ENCODE data around the gene DPP3. TPM values are rescaled to one million over a fixed set of nuclear protein-coding genes. Genes with fewer than 3 reads are reported as not detected.
"Not testable (repeated sequence)": the region's sequence is repeated elsewhere in the genome, so short reads cannot be mapped to it uniquely, and the experiment has no call there.

Gene DPP3, protein sequence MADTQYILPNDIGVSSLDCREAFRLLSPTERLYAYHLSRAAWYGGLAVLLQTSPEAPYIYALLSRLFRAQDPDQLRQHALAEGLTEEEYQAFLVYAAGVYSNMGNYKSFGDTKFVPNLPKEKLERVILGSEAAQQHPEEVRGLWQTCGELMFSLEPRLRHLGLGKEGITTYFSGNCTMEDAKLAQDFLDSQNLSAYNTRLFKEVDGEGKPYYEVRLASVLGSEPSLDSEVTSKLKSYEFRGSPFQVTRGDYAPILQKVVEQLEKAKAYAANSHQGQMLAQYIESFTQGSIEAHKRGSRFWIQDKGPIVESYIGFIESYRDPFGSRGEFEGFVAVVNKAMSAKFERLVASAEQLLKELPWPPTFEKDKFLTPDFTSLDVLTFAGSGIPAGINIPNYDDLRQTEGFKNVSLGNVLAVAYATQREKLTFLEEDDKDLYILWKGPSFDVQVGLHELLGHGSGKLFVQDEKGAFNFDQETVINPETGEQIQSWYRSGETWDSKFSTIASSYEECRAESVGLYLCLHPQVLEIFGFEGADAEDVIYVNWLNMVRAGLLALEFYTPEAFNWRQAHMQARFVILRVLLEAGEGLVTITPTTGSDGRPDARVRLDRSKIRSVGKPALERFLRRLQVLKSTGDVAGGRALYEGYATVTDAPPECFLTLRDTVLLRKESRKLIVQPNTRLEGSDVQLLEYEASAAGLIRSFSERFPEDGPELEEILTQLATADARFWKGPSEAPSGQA
- 94.0 and 94.1 TPM in 2 replicates for total RNA-seq

GRCh38 chr11:66480117-66480938, at the start of gene DPP3:
TSS of gene DPP3 (plus strand) at chr11:66480434. CDS start at chr11:66482201, 1,767 bp downstream.
- intact Hi-C loops (cut with micrococcal nuclease): loop anchor here (1.0 to 2.0 kb wide), 11 partner anchors 14 to 621 kb away; partner anchors contain the start of genes ACTN3, BBS1, PELI3 and RBM14

GRCh38 chr11:66431287-66431686, 48.9 kb upstream of the DPP3 start:
- intact Hi-C loops (cut with micrococcal nuclease): not testable (repeated sequence)

DNA sequence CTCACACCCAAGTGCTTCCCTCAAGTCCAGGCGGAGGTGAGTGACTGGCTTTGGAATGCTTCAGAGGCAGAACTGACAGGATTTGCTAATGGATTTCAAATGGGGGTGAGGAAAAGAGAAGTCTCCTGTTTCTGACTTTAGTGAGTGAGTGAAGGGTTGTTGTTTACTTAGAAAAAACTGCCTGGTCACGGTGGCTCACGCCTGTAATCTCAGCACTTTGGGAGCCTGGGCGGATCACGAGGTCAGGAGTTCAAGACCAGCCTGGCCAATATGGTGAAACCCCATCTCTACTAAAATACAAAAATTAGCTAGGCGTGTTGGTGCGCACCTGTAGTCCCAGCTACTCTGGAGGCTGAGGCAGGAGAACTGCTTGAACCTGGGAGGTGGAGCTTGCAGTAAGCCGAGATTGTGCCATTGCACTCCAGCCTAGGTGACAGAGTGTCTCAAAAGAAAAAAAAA, 48.3 kb upstream of the DPP3 start:
- intact Hi-C loops (cut with micrococcal nuclease): not testable (repeated sequence)

DNA sequence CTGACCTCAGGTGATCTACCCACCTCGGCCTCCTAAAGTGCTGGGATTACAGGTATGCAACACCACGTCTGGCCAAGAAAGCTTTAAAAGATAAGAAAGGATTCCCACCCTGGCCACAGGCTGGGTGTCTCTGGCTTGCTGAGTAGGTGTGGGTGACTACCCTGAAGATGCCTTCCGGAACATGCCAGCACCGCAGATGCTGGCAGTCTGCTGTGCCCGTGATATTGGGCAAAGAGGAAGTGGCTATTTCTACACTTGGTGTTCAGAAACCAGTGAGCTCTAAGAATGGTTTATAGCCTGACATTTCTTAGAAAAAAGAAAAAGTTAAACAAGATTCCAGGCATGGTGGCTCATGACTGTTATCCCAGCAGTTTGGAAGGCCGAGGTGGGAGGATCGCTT, 47.6 kb upstream of the DPP3 start:
- intact Hi-C loops (cut with micrococcal nuclease): no loop called here

- intact Hi-C loops (cut with micrococcal nuclease): no loop called here
Measured at GRCh38 chr11:66437979-66438503, 42.2 kb upstream of the DPP3 start.

DNA sequence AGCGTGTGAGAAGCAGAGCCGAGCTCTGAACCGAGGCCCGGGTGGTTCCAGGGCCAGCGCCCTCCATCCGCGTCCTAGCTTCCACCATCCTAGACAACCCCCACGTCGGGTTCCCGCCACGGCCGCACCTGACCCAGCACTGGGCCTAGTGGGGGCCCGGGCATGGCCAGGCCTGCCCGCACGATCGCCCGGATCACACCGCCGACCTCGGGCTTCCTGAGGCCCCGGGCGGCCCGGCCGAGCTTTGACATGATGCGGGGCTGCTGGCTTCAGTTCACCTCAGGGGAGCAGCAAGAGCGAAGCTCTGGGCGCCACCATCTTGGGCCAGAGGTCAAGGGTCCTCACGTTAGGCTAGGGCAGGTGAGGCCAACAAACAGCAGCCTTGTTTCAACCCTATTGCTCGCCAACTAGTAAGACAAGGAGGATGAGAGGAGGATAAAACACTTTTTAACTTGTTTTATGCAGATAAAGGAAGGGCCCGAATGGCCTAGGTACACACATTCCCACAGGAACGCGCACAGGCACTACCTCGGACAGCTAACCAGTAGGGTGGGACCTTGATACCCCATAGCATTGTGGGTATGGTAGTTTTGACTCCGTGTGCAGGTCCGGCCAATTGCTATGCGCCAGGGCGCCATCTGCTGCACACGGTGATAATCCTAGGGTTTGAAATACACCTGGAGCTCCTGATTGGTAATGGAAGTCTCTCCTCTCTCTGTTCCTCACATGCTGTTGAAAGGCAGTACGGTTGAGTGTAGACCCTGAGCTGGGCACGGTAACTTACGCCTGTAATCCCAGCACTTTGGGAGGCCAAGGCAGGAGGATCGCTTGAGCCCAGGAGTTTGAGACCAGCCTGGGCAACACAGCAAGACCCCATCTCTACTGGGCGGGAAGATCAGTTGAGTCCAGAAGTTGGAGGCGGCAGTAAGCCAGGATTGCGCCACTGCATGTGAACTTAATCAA, 41.4 kb upstream of the DPP3 start, which contains the start of gene MRPL11:
TSS of gene MRPL11 (minus strand) at position 345 of the 963 bp plus-strand sequence. CDS start at position 251, 94 bp downstream.
- intact Hi-C loops (cut with micrococcal nuclease): loop anchor here (1.0 kb wide), 13 partner anchors 8 to 520 kb away; partner anchors contain the start of genes BBS1, BRMS1, DPP3 and NPAS4

GRCh38 chr11:66440101-66440939, 39.9 kb upstream of the DPP3 start:
- intact Hi-C loops (cut with micrococcal nuclease): not testable (repeated sequence)

GRCh38 chr11:66440940-66441282, 39.3 kb upstream of the DPP3 start:
- intact Hi-C loops (cut with micrococcal nuclease): not testable (repeated sequence)

DNA sequence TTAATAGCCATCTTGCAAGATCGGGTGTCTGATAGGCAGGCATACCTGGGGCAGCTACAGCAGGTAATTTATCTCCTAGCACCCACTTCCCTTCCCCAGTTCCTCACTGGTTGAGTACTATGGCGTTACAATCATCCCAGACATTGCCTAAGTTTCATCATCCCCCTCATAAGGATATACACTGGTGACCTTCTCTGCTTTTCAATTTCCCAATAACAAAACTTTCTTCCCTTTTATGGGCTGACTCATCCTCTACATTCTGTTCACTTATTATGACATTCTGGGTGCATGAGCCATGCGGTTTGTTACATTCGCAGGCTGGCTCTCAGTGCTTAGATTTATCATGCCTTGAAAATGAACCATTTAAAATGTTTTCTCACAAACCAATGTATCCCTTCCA, 36.6 kb upstream of the DPP3 start:
- intact Hi-C loops (cut with micrococcal nuclease): no loop called here

DNA sequence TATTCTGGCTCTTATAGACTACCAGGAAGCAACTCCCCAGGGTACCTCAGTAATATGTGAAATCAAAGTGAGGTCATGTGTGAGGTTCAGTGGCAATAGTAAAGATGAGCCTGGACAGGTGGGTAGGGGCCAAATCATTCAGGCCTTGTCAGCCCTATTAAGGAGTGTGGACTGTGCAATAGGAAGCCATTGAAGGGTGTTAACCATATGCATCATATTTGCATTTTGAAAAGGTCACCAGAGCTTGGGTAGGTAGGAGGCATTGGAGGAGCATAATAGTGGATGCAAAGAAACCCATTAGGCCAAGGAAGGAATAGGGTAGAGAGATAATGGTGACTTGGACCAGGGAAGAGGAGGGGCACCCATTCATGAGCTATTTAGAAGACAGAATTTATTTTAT, 33.2 kb upstream of the DPP3 start:
- intact Hi-C loops (cut with micrococcal nuclease): no loop called here

GRCh38 chr11:66448523-66448922, 31.7 kb upstream of the DPP3 start:
- intact Hi-C loops (cut with micrococcal nuclease): no loop called here

DNA sequence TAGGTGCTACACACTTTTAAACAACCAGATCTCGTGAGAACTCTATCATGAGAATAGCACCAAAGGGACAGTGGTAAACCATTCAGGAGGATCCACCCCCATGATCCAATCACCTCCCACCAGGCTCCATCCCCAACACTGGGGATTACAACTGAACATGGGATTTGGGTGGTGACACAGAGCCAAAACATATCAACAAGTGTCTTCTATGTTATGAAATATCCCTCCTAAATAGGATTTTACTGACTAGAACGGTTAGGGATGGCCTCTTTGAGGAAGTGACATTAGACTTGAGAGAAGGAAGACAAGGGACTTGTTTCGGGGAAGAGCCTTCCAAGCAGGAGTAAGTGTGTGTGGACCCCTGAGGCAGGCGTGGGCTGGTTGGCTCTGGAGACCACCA, 29.7 kb upstream of the DPP3 start:
- intact Hi-C loops (cut with micrococcal nuclease): no loop called here

GRCh38 chr11:66451663-66452062, 28.6 kb upstream of the DPP3 start:
- intact Hi-C loops (cut with micrococcal nuclease): no loop called here

GRCh38 chr11:66454247-66454646, 26.0 kb upstream of the DPP3 start:
- intact Hi-C loops (cut with micrococcal nuclease): no loop called here

DNA sequence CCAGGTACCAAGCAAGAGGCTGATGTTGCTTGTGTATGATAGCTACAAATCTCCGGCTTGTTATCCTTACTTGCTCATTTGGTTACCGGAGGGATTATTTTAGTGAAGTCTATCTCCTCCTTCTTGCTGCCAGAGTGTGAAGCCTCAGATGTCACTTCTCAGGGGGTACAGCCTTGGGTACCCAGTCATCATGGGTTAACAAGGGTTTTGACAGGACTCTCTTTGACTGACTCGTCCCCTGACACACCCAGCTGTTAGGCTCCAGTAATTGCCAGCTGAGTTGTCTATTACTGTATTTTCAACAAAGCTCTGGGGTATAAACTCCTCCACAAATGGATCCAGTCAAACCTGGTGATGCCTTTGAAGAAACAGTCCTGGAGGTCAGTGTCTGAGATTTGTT, 25.4 kb upstream of the DPP3 start:
- intact Hi-C loops (cut with micrococcal nuclease): no loop called here

- intact Hi-C loops (cut with micrococcal nuclease): no loop called here
Measured at GRCh38 chr11:66457826-66458225, 22.4 kb upstream of the DPP3 start.

GRCh38 chr11:66459138-66459778, 21.0 kb upstream of the DPP3 start:
- intact Hi-C loops (cut with micrococcal nuclease): no loop called here

DNA sequence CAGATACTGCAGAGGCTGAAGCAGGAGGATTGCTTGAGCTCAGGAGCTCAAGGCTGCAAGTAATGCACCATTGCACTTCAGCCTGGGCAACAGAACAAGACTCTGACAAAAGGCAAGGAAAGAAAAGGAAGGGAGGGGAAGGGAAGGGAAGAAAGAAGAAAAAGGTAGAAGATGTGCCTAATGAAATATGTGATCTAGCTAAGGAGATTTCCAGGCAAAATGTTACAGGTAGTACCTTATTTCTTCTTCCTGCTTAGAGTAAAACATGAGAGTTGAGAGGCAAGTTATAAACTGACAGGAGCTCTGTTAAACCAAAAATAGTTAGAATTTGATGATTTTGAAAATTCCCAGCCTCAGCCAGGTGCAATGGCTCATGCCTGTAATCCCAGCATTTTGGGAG, 18.2 kb upstream of the DPP3 start:
- intact Hi-C loops (cut with micrococcal nuclease): no loop called here

DNA sequence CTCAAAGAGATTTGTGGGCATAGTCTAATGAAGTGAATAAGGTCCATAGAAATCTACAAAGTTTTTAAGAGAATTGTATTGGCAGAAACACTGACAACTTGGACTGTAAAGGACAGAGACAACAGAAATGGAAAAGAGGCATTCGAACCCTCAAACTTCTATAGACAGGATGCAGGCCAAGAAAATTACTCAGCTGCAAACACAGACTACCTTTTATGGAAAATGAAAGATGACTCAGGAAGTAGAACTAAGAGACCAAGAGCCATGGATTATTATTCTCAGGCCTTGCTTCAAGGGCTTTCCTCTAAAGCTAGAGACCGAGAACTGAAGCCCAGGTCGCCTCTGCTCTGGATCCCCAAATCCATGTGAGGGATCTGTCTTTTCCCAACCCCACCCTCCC, 17.3 kb upstream of the DPP3 start:
- intact Hi-C loops (cut with micrococcal nuclease): no loop called here

Data from T-helper 1 cell treated with Interleukin-12 subunit alpha and Interleukin-12 subunit beta and Interleukin-4 antibody, amounts not matched to agents 30 ng/mL and 1 ng/mL, for 36 hours (primary cell).